Endothelial cell of coronary artery (primary cell): ENCODE measurements around the gene TMED1. TPM values are rescaled to one million over a fixed set of nuclear protein-coding genes. Genes with fewer than 3 reads are reported as not detected.

Experiments
- total RNA-seq: library from RNA; depleted of rRNA; stranded (reverse); fragments of >200 nt; gene quantifications from 2 replicates; pipeline ENCODE4 v1.2.3, GENCODE V29; 2014

TMED1 gene, protein sequence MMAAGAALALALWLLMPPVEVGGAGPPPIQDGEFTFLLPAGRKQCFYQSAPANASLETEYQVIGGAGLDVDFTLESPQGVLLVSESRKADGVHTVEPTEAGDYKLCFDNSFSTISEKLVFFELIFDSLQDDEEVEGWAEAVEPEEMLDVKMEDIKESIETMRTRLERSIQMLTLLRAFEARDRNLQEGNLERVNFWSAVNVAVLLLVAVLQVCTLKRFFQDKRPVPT
- total RNA-seq: 33.9 and 42.6 TPM in 2 replicates

DNA sequence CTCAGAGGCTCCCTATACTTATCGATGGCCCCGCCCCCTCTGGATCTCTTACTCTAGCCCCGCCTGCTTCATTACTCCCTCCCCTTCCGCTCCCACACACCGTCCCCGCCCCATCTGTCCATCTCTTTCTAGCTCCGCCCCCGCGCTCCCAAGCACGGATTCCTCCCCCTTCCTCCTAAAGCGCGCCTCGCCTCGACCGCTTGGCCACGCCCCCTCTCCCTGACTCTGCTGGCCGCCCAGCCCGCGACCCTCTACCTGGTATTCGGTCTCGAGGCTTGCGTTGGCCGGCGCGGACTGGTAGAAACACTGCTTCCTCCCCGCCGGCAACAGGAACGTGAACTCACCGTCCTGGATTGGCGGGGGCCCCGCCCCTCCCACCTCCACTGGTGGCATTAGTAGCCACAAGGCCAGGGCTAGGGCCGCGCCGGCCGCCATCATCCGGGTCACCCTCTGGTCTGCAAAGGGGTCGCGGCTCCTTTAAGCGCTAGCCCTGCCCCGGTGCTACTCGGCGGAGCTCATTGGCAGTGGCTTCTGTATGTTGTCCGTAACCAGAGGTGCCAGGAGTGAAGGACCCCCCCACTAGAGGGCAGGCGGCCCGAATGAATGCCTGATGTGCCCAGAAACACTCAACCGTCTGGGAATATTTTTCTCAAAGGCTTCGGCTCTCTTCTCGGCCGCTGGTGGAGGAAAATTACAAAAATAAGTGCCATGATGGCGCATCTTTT, at the start of gene TMED1:
TSS of gene TMED1 (minus strand) at position 459 of the 725 bp plus-strand sequence. CDS start at position 438, 21 bp downstream.

DNA sequence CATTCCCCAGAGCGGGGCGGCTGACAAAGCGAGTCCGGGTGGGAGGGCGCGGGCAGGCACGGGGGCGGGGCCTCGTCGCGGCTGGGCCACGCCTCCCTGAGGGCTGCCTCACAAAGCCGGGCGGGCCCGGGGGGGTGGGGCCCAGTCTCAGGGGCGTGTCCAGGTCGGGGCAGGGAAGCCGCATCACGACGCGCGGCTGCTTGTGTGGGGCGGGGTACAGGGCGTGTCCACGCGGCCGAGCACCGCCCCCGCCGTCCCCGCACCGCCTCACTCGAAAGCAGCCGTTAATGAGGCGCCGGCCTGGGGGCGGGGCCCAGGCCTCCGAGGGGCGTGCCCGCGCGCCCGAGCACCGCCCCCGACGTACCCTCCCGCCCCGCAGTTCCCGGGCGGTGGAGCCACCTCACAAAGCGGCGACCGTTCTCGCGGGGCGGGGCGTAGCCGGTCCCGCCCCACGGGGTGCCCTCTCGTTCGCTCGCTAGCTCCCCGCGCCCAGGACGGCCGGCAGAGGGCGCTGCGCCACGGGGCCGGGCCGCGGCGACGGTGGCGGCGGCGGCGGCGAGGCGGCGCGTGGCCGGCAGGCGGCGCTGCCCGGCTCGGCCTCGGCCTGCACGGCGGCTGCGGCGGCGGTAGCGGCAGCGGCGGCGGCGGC, 35.1 kb upstream of the TMED1 start, which contains the start of gene CARM1:
TSS of gene CARM1 (plus strand) at position 599 of the 649 bp plus-strand sequence. CDS start 150 bp downstream, outside the sequence.

DNA sequence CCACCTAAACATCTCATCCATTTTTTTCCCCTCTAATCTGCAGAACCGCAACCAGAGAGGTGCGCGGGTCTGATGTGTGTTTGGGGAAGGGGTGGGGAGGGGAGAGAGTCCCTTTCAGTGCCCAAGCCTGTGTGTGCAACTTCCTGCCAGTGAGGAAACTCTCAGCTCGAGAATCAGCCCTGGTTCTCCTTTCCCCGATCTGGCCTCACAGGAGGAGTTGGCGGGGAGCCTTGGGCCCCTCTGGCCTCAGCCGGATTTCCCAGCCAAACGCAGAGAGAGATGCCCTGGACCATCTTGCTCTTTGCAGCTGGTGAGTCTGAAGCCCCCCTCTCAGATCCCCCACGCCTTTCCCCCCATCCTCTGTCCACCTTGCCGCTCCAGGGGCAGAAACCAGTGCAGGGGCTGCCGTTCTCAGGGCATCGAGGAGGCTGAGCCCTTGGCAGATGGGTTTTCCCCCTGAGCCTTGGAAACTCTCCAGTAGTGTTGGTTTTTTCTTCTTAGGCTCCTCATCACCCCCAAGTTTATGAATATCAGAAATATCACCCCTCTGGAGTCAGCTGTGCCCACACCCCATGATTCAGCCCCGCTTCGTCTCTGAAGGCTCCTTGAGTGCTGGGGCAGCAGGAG, 12.3 kb upstream of the TMED1 start, which contains the start of gene C19orf38:
TSS of gene C19orf38 (plus strand) at position 186 of the 627 bp plus-strand sequence. CDS start at position 280, 94 bp downstream.

Other genes starting within 250 kb of the TMED1 start
- gene AP1M2, start 248.9 kb downstream of the TMED1 start, total RNA-seq: 0.09 TPM in 1 of 2 replicates, not detected in the other
- gene SLC44A2, start 210.7 kb downstream of the TMED1 start, total RNA-seq: 26.1 and 40.2 TPM in 2 replicates
- gene ILF3, start 181.9 kb downstream of the TMED1 start, total RNA-seq: 116 and 121 TPM in 2 replicates
- 36.3 and 40.8 TPM in 2 replicates for gene QTRT1, start 134.8 kb downstream of the TMED1 start, total RNA-seq
- 106 and 132 TPM in 2 replicates for gene DNM2, start 118.1 kb downstream of the TMED1 start, total RNA-seq
- gene C19orf38, start 12.2 kb upstream of the TMED1 start, total RNA-seq: 0.28 TPM in 1 of 2 replicates, not detected in the other
- 25.3 and 26.6 TPM in 2 replicates for gene CARM1, start 35.3 kb upstream of the TMED1 start, total RNA-seq
- gene YIPF2, start 92.4 kb upstream of the TMED1 start, total RNA-seq: 69.6 and 75.9 TPM in 2 replicates
- gene TIMM29, start 92.6 kb upstream of the TMED1 start, total RNA-seq: 24.2 and 27.0 TPM in 2 replicates
- gene SMARCA4, start 124.8 kb upstream of the TMED1 start, total RNA-seq: 91.1 and 95.7 TPM in 2 replicates